ENCODE data around the gene PAX5.

PAX5 gene

GRCh38 chr9:37011530-37011929 is 22.5 kb downstream of the PAX5 start:
- DNase-seq, result no peak

- no peak for DNase-seq
These were observed 23.1 kb downstream of the PAX5 start for GRCh38 chr9:37010976-37011375.

GRCh38 chr9:37010180-37010579 is 23.9 kb downstream of the PAX5 start:
- DNase-seq, result no peak

GRCh38 chr9:37007295-37007694 is 26.8 kb downstream of the PAX5 start:
- no peak for DNase-seq

- DNase-seq, result no peak
These were observed 28.4 kb downstream of the PAX5 start for GRCh38 chr9:37005517-37006140.

- DNase-seq, result peak in 1 of 2 donors; percentile 25
These were observed 29.6 kb downstream of the PAX5 start for GRCh38 chr9:37004424-37004935.

GRCh38 chr9:37002413-37003217 is 31.5 kb downstream of the PAX5 start:
- DNase-seq, result no peak

- DNase-seq, result no peak
These were observed 32.0 kb downstream of the PAX5 start for GRCh38 chr9:37002036-37002412.

- DNase-seq, result no peak
These were observed 32.6 kb downstream of the PAX5 start for GRCh38 chr9:37001459-37001858.

- no peak for DNase-seq
These were observed 34.2 kb downstream of the PAX5 start for GRCh38 chr9:36999728-37000333.

- DNase-seq, result no peak
These were observed 36.7 kb downstream of the PAX5 start for GRCh38 chr9:36997414-36997813.

- no peak for DNase-seq
These were observed 37.4 kb downstream of the PAX5 start for GRCh38 chr9:36996706-36997086.

GRCh38 chr9:36995927-36996705 is 38.0 kb downstream of the PAX5 start:
- peak; percentile 50 to 55 for DNase-seq

- DNase-seq, result peak in 1 of 2 donors; percentile 76
These were observed 39.9 kb downstream of the PAX5 start for GRCh38 chr9:36993933-36994764.

GRCh38 chr9:36992501-36993316 is 41.4 kb downstream of the PAX5 start:
- DNase-seq, result no peak

- DNase-seq, result peak in 1 of 2 donors; percentile 6
These were observed 42.4 kb downstream of the PAX5 start for GRCh38 chr9:36991516-36992134.

GRCh38 chr9:36988848-36989247 is 45.2 kb downstream of the PAX5 start:
- DNase-seq, result no peak

GRCh38 chr9:36987891-36988290 is 46.2 kb downstream of the PAX5 start:
- DNase-seq, result no peak

- DNase-seq, result no peak
These were observed 46.7 kb downstream of the PAX5 start for GRCh38 chr9:36987409-36987808.

Data from CD4-positive, alpha-beta T cell treated with Interferon alpha-2 for 1 hour (primary cell).